Astrocyte (in vitro differentiated cells and primary cell): ENCODE measurements around the gene TATDN2.

ENCODE experiments used
- EZH2 ChIP-seq: IDR thresholded peaks from 2 replicates; pipeline ENCODE4 v1.6.1; 2012; ENCODE audit warnings: mild to moderate bottlenecking, low read length, inconsistent platforms; ENCODE audit not compliant: insufficient read depth
- TF ChIP-seq, protein P1 (sequence below): IDR thresholded peaks from 2 replicates; pipeline ENCODE4 v1.5.1; 2011; ENCODE audit warnings: low read depth, mild to moderate bottlenecking, inconsistent platforms, low read length, moderate library complexity; ENCODE audit not compliant: insufficient read depth

DNA sequence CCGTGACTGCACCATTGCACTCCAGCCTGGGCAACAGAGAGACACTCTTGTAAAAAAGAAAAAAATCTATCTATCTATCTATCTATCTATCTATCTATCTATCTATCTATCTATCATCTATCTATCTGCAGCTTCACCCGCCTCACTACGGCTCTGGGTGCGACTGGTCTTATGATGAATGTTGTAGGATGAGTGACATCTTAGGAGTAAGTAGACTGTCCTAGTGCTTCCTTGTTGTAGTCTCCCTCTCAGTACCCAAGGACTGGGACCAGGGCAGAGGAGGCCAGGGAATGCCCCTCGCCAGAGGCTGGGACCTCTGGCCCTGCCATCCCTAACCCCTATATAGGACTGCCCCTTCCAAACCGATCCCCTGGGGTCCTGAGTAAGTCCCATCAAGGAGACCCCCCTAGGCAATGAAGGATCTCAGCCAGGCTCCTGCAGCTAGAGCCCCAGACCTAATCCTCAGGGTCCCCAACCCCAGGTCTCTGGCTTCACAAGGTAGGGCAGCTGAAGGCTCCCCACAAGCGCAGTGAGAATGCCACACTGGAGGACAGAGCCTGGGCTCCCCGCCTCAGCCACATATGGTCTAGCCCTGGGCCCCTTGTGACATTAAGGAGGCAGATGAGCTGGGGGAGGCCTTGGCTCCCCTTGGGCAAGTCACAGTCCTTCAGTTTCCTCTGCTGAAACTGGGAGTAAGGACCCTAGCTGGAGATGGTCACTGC lies 73.5 kb downstream of the TATDN2 start:
- TF ChIP-seq, protein P1, sequence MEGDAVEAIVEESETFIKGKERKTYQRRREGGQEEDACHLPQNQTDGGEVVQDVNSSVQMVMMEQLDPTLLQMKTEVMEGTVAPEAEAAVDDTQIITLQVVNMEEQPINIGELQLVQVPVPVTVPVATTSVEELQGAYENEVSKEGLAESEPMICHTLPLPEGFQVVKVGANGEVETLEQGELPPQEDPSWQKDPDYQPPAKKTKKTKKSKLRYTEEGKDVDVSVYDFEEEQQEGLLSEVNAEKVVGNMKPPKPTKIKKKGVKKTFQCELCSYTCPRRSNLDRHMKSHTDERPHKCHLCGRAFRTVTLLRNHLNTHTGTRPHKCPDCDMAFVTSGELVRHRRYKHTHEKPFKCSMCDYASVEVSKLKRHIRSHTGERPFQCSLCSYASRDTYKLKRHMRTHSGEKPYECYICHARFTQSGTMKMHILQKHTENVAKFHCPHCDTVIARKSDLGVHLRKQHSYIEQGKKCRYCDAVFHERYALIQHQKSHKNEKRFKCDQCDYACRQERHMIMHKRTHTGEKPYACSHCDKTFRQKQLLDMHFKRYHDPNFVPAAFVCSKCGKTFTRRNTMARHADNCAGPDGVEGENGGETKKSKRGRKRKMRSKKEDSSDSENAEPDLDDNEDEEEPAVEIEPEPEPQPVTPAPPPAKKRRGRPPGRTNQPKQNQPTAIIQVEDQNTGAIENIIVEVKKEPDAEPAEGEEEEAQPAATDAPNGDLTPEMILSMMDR, result no peak
- no peak for TF ChIP-seq EZH2
